GM12874 (cell line): ENCODE data around the gene IRF2.

Experiments
- TF ChIP-seq, protein P1 (sequence below): IDR thresholded peaks from 2 replicates; pipeline ENCODE4 v1.5.1; 2011; ENCODE audit warnings: low read depth, mild to moderate bottlenecking, control low read depth, low read length, moderate library complexity; ENCODE audit not compliant: insufficient read depth

Gene IRF2

GRCh38 chr4:184453365-184454160 lies 20.8 kb downstream of the IRF2 start:
- TF ChIP-seq, protein P1, sequence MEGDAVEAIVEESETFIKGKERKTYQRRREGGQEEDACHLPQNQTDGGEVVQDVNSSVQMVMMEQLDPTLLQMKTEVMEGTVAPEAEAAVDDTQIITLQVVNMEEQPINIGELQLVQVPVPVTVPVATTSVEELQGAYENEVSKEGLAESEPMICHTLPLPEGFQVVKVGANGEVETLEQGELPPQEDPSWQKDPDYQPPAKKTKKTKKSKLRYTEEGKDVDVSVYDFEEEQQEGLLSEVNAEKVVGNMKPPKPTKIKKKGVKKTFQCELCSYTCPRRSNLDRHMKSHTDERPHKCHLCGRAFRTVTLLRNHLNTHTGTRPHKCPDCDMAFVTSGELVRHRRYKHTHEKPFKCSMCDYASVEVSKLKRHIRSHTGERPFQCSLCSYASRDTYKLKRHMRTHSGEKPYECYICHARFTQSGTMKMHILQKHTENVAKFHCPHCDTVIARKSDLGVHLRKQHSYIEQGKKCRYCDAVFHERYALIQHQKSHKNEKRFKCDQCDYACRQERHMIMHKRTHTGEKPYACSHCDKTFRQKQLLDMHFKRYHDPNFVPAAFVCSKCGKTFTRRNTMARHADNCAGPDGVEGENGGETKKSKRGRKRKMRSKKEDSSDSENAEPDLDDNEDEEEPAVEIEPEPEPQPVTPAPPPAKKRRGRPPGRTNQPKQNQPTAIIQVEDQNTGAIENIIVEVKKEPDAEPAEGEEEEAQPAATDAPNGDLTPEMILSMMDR = no peak

GRCh38 chr4:184452740-184453139 lies 21.6 kb downstream of the IRF2 start:
- TF ChIP-seq, protein P1 = no peak

DNA sequence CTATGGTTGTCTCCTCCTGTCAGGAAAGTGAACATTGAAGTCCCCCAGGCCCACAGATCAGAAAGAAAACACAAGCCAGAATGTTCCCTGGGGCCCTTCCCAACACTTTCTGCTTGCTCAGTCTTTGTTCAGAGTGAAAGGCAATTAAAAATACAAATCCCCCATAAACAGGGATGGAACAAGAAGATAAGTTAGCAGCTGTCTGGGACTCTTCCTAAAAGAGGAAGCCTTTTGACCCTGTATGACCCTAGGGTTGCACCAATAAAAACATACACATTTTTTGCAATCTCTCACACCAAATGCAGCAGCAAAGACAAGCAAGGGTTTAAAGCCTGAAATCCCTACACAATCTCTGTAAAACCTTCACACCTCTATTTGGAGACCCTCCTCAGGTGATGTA lies 22.6 kb downstream of the IRF2 start:
- TF ChIP-seq, protein P1 = no peak

DNA sequence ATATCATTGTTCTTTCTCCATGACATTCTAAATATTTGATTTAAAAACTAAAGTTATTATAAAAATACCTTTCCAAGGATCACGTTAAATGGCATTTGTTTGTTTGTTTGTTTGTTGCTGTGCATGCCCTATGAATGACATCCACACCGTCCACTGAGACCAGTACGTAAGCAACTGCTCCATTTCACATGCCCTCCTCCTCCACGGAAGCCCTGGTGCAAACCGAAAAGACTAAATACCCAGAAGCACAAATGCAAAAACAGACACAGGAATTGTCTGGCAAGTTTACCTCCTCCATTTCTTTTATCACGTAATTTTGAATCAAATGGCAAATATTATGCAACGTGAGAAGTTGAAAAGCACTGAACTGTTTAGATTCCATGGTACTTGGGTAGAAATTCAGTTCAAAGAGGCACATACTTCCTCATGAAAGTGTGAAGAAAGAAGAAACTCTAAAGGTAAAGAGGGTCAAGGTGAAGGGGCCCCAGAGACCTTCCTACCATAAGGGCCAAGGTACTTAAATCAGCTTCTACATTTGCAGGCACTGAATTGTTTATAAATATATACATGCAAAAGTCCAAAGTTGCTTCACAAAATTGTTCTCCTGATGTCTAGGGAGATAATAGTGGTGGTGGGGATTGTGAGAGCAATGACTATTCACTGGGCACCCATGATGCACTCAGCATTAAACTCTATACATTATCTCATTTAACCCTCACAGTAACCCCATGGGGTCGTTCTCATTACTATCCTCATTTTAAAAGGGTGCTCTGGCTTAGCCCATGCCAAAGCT lies 23.4 kb downstream of the IRF2 start:
- TF ChIP-seq, protein P1 = no peak

GRCh38 chr4:184450045-184450444 lies 24.3 kb downstream of the IRF2 start:
- TF ChIP-seq, protein P1 = no peak

DNA sequence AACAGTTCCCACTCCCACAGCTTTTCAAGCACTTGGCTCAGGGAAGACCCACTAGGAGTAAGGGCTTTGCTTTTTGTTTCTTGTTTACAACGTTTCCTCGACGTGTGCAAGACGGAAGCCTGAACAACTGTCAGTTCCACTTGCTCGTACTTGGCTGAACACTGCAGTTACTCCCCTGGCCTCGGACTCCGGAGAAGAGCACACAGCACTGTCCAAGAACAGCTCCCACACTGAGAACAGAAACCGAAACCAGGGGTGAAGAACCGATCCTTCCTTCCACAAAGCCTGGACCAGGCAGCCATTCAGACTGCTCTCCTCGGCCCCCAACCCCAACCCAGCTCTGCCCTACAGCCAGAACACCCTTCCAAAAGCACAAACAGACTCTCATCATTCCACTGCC lies 25.5 kb downstream of the IRF2 start:
- TF ChIP-seq, protein P1 = no peak

GRCh38 chr4:184448141-184448540 lies 26.2 kb downstream of the IRF2 start:
- TF ChIP-seq, protein P1 = no peak
